T-helper 2 cell (primary cell): Measurements from ENCODE around the gene SFT2D3.

Source experiments
- DNase-seq, 5 experiments: peaks; one replicate each; pipeline versions ENCODE4 v3.0.0 to v3.0.0-alpha.2; 2012 to 2022

Gene SFT2D3

DNA sequence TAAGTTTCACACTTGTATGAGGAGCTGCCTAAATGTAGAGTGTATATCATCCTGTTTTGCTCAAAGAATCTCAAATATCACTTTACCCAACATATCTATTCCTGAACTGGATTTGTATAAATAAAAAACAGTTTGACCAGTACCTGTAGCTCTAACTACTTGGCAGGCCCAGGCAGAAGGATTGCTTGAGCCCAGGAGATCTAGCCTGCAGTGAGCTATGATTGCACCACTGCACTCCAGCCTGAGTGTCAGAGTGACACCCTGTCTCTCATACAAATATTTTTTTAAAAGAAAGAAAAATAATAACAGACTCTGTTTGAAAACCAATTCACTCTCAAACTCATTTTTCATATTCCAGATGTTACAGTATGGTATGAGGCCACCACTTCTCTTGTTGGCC lies 18.2 kb upstream of the SFT2D3 start:
- DNase-seq, result no peak

DNA sequence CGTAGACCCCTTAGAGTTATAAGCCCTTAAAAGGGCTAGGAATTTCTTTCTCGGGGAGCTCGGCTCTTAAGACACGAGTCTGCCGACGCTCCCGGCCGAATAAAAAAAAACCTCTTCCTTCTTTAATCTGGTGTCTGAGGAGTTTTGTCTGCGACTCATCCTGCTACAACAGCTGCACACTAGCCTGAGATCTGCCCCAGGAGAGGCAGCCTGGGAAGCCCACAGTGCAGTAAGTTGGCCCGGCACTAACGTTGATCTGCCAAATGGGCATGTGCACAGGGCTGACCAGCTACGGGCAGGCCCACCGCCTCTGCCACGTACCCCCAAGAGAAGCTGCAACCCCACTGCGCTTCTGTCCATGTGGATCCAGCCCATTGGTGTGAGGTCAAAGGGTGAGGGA lies 17.5 kb upstream of the SFT2D3 start:
- no peak for DNase-seq

DNA sequence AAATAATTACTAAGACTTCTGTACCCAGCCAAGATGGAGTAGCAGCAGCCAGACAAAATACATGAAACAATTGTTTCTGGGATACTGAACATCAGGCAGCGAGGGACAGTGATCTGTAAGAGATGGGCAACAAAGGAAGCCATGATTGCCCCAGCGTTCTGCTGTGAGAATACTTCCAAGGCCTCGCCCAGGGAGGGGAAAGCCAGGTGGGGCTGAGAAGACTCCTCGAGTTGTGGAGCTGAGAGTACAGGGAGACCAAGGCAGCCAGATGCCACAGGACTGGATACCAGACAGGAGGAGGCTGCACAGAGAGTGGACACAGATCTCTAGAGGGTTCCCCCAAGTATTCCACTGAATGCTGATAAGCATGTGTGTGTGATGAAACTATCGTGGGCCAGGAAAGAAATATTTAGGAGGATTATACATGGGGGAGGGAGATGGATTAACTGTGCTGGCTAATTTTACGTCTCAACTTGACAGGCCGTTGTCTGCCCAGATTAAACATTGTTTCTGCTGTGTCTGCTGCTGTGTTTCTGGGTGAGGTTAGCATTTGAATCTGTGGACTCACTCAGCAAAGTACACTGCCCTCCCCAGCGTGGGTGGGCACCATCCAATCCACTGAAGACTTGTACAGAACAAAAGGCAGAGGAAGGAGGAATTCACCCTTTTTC lies 15.8 kb upstream of the SFT2D3 start:
- DNase-seq, result no peak

DNA sequence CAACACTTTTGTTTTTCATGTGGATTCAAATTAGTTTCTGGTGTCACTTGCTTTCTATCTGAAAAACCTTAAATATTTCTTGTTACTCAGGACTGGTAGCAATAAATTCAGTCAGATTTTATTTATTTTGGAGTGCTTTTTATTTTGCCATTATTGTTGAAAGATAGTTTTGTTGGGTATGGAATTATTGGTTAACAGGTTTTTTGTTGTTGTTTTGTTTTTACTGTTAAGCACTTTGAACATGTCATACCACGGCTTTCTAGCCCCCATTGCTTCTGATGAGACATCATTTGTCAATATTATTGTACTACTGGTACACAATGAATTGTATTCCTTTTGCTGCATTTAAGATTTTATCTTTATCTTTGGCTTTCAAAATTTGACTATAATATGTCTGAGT lies 12.9 kb upstream of the SFT2D3 start:
- no peak for DNase-seq

DNA sequence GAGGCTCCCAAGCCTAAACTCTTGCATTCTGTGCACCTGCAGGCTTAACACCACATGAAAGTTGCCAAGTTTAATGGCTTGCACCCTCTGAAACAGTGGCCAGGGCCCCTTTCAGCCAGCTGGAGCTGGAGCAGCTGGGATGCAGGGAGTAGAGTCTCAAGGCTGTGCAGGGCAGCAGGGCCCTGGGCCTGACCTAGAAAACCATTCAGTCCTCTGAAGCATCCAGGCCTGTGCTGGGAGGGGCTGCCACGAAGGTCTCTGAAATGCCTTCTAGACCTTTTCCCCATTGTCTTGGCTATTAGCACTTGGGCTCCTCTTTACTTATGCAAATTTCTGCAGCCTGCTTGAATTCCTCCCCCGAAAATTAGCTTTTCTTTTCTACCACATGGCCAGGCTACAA lies 10.6 kb upstream of the SFT2D3 start:
- no peak for DNase-seq

DNA sequence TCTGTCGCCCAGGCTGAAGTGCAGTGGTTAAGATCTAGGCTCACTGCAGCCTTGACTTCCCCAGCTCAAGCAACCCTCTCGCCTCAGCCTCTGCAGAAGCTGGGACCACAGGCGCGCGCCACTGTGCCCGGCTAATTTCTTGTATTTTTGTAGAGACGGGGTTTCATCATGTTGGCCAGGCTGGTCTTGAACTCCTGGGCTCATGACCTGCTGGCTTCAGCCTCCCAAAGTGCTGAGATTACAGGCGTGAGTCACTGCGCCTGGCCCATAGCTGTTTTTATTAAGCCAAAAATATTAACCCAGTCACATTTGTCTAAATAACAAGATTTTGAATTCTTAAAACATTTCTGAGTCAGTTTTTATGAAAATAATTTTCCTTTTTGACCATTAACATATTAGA lies 6.3 kb upstream of the SFT2D3 start:
- no peak for DNase-seq

DNA sequence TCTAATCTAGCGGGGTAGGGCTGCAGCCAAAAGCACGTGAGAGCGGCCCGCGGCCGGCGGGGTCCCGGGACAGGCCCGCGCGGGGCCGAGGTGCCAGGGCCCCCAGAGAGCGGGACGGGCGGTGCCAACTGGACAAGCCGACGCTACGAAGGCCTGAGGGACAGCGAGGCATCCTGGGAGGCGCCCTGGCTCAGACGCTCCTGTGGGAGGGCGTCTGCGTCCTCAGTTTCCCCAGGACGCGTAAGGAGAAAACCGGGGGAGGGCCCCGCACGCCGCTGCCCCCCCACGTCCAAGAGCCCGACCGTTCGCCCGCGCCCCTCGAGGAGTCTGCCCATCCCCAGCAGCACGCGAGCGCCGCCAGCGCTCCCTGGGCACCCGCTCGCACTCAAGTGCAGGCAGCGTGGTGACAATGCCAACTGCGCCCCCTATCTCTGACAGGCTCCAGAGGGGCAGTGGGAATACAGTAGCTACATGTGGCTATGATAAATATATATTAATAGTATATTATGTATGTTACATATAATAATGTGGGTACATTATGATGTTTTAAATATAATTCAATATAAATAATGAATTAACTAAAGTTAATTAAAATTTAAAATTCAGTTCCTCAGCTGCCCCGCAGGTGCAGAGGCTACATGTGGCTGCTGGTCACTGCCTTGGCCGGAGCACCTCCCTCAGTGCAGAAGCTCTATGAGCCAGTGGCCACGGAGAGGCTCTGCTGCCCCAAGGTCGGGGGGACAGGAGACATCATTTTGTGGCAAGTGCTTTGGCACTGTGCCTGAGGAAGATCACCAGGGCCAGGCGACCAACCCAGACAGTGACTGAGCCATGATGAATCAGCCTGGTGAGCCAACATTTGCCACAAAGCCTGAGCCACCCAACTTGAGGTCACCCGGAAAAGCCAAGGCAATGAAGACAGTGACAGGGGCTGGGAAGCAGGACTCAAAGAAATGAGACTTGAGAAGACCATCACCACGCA lies 5.5 kb upstream of the SFT2D3 start:
- peak in 2 of 5 experiments; percentile 41 to 45 for DNase-seq

DNA sequence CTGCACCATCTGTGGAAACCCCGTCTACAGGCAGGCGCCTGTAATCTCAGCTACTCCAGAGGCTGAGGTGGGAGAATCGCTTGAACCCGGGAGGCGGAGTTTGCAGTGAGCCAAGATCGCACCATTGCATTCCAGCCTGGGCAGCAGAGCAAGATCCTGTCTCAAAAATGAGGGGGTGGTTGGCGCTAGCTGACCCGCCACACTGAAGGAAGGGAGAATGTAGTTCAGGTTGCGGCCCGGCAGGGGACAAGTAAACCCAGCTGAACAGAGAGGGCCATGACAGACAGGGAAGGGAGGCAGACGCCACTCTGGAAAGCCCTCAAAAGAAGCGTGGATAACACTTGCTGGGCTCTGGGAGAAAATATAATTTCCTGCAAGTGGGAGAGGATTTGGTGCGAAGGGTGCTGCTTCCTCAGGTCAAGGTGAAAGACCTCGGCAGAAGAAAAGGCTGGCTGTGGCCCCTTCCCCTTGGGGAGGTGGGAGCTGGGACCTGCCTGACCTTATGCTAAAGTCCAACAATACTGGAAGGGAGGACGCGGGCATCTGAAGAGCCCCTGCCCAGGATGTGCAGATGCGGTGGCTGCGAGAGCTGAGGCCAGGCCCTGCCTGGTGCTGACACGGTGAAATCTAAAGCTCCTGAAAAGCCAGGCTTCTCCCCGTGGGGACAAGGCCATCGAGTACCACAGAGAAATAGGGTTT lies 3.7 kb upstream of the SFT2D3 start:
- DNase-seq, result no peak

DNA sequence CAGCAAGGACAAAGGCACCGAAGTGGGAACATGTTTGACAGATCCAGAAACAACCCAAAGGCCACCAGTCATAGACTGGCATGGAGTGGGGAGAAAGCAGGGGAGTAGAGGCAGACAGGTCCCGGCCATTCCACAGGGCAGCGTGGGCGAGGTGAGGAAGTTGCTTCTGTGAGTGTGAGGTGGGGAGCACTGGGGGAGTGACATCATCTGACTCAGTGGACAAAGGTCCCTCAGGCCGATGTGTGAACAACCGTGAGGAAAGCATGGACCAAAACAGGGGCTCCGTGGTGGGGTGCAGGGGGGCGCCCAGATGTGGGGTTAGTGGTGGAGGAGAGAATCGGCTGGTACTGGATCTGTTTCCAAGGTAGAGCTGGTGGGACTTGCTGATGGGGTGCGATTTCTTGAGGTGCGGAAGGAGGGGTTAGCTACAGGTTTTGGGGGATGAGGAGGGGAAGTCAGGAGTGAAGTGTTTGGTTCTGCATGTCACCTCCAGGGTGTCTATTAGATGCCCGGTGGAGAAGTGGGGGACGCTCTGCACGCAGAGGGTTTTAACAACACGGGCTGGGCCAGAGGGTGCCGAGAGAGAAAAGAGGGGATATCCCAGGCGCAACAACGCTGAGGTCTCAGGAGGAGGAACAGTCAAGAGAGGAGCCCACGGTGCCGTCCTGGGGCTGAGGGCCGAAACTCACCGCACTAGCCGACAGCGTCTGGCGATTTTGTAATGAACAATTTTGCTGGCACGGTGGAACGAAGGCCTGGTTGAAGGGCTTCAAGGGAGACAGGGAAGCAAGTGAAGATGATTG lies 2.5 kb upstream of the SFT2D3 start:
- DNase-seq, result no peak

DNA sequence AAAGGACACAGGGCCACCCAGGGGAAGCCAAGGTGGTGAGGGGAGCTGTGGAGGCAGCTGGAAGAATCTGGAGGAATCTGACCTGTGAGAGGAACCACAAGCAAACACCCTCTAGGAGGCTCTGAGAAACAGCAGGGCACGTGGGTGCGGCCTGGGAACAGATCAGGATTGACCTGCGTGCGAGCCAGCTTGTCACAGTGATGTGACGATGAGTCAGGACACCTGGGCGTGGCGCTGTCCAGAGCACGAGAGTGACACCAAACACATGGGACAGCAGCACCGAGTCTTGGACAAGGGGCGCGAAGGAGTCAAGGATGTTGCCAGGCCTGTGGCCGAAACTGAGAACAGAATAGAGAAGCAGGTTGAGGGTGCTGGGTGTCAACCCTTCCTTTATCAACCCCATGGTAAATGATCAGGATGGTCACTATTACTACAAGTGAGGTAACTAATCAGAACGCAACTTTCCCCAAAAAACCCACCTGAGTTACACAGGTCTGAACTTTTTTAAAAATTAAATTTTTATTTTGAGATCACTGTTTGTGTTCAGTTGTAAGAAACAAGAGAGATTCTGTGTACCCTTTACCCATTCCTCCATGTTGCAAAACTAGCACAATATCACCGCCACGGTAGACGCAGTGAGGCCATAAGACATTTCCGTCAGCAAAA lies 637 bp upstream of the SFT2D3 start:
- DNase-seq, result peak in 1 of 5 experiments; percentile 13

DNA sequence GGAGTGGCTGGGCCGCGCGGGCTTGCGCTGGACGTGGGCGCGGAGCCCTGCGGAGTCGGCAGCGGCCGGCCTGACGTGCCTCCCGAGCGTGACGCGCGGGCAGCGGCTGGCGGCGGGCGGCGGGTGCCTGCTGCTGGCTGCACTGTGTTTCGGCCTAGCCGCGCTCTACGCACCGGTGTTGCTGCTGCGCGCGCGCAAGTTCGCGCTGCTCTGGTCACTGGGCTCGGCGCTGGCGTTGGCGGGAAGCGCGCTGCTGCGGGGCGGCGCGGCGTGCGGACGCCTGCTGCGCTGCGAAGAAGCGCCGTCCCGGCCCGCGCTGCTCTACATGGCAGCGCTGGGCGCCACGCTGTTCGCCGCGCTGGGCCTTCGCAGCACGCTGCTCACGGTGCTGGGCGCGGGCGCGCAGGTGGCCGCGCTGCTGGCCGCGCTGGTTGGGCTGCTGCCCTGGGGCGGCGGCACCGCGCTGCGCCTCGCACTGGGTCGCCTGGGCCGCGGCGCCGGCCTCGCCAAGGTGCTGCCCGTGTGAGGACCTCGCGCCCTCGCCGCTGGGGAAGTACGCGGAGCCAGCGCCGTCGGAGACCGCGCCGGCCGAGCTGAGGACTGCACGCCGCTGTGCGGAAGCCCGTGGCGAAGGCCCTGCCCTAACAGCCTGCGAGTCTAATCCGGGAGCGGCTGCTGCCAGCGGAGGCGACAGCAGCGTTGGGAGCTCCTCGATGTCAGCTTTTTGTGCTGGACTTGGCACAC lies 526 bp downstream of the SFT2D3 start:
- DNase-seq, result peak; percentile 58 to 94 (median 73)

DNA sequence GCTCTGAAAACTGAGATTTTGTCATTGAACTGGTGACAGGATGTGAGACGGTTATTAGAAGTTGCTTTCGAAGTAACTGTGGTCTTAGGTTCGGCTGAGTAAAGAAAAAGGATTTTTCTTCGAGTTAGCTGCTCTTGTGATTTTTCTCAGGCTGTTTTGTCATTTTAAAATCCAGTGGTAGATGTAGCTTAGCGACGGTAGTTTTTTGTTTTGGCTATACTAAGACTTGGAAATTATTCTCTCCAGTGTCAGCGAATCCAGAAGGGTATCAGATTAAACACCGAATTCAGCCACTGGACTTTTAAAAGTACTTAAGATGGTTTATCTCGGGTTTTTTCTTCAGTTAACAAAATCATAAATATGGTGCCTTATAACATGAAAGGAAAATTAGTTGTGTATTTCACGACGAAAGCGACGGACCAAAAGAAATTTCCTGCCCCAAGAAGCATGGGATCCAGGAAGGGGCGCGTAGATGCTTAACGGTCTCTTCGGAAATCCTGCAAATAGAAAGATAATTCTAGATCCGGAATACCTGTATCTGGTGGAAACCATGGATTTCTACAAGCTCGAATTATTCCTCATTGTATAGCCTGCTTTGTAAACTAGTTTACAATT lies 1.2 kb downstream of the SFT2D3 start:
- no peak for DNase-seq

DNA sequence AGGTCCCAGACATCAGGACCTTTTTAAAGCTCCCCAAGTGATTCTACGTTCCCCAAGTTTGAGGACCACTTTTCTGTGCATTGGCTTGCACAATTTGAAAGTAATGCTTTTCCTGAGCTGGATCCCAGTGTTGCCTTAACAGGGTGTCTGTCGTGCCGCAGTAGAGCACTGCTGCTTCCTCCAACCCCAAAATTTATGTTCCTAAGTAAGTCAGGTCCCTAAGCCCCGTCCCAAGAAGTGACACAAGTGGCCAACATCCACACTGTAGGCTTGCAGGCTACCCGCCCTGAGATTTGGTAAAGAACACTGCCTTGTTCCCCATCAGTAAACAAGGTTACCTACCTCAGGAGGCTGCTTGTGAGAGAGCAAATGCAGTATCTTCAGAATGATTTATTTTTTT lies 2.0 kb downstream of the SFT2D3 start:
- DNase-seq, result no peak

DNA sequence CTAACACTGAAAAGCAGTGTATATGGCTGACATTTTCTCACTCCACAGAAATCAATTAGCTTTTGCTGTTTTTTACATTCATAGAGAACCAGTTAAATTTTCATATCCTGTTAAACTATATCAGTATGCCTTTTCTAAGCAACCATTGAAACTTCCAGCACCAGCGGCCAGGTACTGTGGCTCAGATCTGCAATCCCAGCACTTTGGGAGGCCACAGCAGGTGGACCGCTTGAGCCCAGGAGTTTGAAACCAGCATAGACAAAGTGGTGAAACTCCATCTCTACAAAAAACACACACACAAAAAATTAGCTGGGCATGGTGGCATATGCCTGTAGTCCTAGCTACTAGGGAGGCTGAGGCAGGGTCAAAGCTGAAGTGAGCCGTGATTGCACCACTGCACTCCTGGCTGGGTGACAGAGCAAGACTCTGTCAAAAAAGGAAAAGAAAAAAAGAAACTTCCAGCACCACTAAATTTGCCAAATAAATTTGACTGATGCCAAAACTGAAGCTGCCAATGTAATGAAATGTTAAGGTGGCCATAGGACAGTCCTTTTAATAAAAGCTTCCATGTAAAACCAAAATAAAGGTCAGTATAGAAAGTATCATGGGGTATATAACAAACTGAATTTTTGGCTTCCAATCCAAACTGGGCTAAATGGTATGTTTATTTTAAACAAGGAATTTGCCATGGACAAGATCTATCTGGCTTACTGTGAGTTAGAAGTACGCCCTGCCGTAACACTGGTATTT lies 3.5 kb downstream of the SFT2D3 start:
- DNase-seq, result no peak

DNA sequence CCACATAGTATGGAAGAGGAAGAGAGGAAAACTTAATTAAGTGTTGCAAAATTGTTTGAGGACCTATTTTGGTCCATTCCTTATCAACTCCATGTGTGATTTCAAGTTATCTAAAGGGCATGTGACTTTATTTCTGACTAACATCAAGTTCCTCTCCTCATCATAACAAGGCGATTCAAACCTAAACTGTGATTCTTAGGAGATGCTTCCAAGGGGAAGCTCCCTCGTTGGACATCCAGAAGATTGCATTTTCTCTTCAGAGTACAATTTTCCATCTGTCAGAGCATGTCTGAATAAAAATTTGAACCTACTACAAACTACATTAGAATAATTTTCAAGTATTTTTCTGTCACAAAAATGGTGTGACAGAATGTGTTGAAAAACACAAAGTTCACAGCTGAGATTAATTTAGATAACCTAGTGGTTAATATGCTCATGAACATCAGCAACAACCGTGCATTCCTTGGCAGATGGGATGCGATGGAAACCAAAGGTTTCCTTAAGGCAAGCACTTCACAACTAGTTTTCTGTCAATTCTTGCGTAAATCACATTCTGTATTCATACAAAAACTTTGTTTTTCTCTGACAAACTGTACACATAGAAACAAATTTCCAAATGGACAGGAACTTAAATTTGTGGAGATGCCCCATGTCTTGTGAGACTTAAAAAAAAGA lies 4.2 kb downstream of the SFT2D3 start:
- no peak for DNase-seq

DNA sequence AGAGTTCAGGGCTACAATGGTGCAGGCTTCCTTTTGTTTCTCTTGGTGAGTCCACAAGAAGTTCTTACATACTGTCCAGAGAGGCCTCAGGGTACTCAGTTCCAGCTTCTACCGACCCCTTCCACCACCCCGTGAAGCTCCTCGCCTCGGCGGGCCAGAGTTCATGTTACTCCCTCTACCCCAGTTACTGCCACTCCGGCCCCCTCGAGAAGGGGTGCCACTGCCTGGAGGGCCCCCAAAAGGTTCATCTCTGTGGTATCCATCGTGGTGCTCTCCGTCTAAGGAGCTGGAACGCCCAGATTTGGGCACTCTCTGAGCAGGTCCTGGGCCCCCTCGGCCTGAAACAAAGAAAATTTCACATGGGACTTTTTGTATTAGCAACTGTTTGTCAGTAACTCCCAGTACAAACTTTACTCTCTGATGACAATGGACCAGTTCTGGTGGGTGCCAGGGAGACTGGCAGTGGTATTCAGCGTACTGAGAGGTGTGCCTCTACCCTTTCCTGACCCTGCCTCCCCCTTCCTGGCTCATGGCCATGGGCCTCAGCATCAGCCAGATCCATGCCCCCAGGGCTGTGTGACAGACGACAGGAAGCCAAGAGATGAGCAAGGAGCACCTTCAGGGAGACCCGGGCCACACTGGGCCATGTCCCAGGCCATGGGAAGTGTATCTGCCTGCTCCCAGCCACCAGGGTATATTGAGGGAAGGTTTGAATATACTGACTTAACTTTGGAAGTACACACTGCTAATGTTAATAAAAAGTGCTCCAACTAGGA lies 5.1 kb downstream of the SFT2D3 start:
- no peak for DNase-seq

DNA sequence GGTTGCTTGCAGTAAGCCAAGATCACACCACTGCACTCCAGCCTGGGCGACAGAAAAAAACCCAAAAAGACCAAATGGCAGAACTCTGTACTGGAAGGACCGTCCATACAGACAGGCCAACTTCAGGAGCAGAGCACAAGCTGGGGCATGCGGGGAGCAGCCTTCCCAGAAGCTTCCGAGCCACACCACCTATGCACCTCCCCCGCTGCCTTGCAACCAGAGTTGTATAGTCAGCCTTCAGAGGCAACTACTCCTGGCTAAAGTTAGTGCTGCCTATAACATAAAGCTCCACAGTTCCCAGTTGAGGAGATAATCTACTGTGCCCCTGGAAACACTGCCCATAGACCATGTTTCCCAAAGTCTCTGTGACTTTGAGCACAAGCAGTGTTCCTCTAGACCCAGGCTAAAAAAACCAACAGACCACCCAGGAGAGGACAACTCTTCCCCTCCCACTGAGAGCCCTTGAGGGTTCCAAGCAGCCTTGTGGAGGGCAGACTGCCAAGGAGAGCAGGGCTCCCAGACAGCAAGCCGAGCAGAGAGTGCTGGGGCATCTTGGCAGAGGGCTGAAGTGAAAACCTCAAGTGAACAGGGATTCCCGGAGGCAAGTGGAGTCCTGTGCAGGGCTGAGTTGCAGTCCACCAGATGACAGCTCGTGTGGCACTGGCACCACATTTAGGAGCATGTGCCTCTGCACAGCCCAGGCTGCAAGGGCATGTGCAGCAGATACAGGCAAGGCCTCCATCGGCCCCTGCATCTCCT lies 6.8 kb downstream of the SFT2D3 start:
- no peak for DNase-seq

DNA sequence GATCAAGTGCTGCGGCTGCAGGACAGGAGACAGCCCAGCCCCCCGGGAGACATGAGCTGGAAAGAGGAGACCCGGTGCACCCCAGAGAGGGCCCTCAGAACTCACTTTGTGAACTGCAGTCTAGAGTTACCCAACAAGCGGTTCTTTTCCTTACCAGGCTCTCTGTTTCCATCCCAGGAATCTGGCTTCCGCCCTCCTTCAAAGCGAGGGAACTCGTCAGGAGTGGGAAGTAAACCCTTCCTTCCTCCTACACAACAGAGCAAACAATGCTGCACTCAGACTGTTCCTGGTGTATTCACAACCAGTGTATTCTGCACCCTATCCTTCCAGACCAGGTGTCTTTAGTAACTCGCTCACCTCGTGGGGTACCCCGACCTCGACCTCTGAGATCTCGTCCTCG lies 8.0 kb downstream of the SFT2D3 start:
- DNase-seq, result no peak
